Fibroblast of lung (primary cell): ENCODE results near the gene CHCHD10. TPM values are rescaled to one million over a fixed set of nuclear protein-coding genes. Genes with fewer than 3 reads are reported as not detected.

ENCODE experiments used
- DNase-seq, 2 donors: peaks; one replicate each; pipeline versions ENCODE4 v3.0.0 to v3.0.0-alpha.2; 2010; ENCODE audit warnings: low read depth in 2 of 2
- H2AFZ ChIP-seq: 2 replicates; pipeline ENCODE4 v1.5.1; 2012; ENCODE audit warnings: low read length, control low read depth, inconsistent platforms
- H3K27ac ChIP-seq: 2 replicates; pipeline ENCODE4 v1.5.1; 2011; ENCODE audit warnings: low read length, control low read depth; ENCODE audit not compliant: insufficient read depth
- H3K27me3 ChIP-seq: 2 replicates; pipeline ENCODE4 v1.5.1; 2011; ENCODE audit warnings: mild to moderate bottlenecking, low read length; ENCODE audit not compliant: control insufficient read depth, insufficient read depth
- H3K36me3 ChIP-seq: 2 replicates; pipeline ENCODE4 v1.5.1; 2011; ENCODE audit warnings: low read length; ENCODE audit not compliant: control insufficient read depth, insufficient read depth
- H3K4me1 ChIP-seq: 2 replicates; pipeline ENCODE4 v1.5.1; 2011; ENCODE audit warnings: low read length; ENCODE audit not compliant: control insufficient read depth, insufficient read depth; ENCODE audit errors: extremely low read depth
- H3K4me2 ChIP-seq: 2 replicates; pipeline ENCODE4 v1.5.1; 2011; ENCODE audit warnings: low read length, control low read depth; ENCODE audit not compliant: insufficient read depth; ENCODE audit errors: extremely low read depth
- H3K4me3 ChIP-seq, 4 experiments: fragments of 200-600 bp in 1 of 4; sonication (generic) in 1 of 4; replicated peaks in 1 of 4; 2 replicates each; pipeline ENCODE4 v1.5.1; 2011 to 2016; ENCODE audit warnings: low read length in 4 of 4, low read depth in 3 of 4, mild to moderate bottlenecking in 3 of 4, control low read depth in 2 of 4, inconsistent platforms in 1 of 4, mixed read lengths in 1 of 4; ENCODE audit not compliant: insufficient read depth in 1 of 4; ENCODE audit errors: control extremely low read depth in 1 of 4
- H3K79me2 ChIP-seq: 2 replicates; pipeline ENCODE4 v1.5.1; 2012; ENCODE audit warnings: mild to moderate bottlenecking, low read length, inconsistent platforms; ENCODE audit not compliant: control insufficient read depth, insufficient read depth
- H3K9ac ChIP-seq: 2 replicates; pipeline ENCODE4 v1.5.1; 2011; ENCODE audit warnings: mild to moderate bottlenecking, low read length, control low read depth; ENCODE audit not compliant: insufficient read depth
- H3K9me3 ChIP-seq: 2 replicates; pipeline ENCODE4 v1.5.1; 2012; ENCODE audit warnings: low read depth, low read length; ENCODE audit not compliant: control insufficient read depth, insufficient read depth
- H4K20me1 ChIP-seq: 2 replicates; pipeline ENCODE4 v1.5.1; 2011; ENCODE audit warnings: low read length; ENCODE audit not compliant: control insufficient read depth, insufficient read depth; ENCODE audit errors: extremely low read depth
- EZH2 ChIP-seq: IDR thresholded peaks from 2 replicates; pipeline ENCODE4 v1.5.1; 2012; ENCODE audit warnings: low read length, control low read depth, mild to moderate bottlenecking; ENCODE audit errors: missing control alignments
- polyA plus RNA-seq, 2 donors: library from polyadenylated mRNA; depleted of rRNA in 1 of 2; stranded (reverse) in 1 of 2; unstranded in 1 of 2; fragments of >200 nt; gene quantifications; 2 replicates each; pipeline ENCODE4 v1.2.1, GENCODE V29; 2011 to 2012; ENCODE audit warnings: missing spikeins in 1 of 2
- total RNA-seq: library from RNA; depleted of rRNA; stranded (reverse); fragments of >200 nt; gene quantifications from 2 replicates; pipeline ENCODE4 v1.2.1, GENCODE V29; 2014
- TF ChIP-seq, protein P1 (sequence below), 2 donors: IDR thresholded peaks in 1 of 2; conservative IDR thresholded peaks in 1 of 2; 1 replicate in 1 of 2; 2 replicates in 1 of 2; pipeline ENCODE4 v1.5.1; 2011 to 2012; ENCODE audit warnings: low read length in 2 of 2, control low read depth in 1 of 2, inconsistent platforms in 1 of 2, low read depth in 1 of 2, mild to moderate bottlenecking in 1 of 2

CHCHD10 gene
- total and polyA plus RNA-seq, 2 donors (not counting 1 experiment from before 2014, with no cell fraction given), result 5.4 to 11.4 TPM

DNA sequence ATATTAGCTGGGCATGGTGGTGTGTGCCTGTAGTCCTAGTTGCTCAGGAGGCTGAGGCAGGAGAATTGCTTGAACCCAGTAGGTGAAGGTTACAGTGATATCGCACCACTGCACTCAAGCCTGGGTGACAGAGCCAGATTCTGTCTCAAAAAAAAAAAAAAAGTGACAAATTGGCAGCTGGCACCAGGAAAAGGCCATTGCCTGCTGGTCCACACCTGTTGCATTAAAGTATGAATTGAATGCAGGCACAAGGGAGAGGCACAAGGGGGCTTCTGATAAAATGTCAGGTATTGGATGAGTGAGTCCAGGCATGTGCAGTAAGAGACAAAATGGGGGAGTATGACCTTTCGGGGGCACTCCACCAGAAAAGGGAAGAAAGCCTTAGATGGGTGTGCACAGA lies 45.0 kb downstream of the CHCHD10 start:
- no peaks in the 10 kb centered on the region for H4K20me1 ChIP-seq
- no peaks in the 10 kb centered on the region for H3K9me3 ChIP-seq
- no peak overlapping the region for H2AFZ ChIP-seq
- H3K79me2 ChIP-seq, result no peaks in the 10 kb centered on the region
- H3K27me3 ChIP-seq, result no peaks in the 10 kb centered on the region
- no peaks in the 10 kb centered on the region for H3K4me1 ChIP-seq
- H3K4me3 ChIP-seq, result no peak overlapping the region
- no peaks in the 10 kb centered on the region for H3K36me3 ChIP-seq
- no peak overlapping the region for H3K27ac ChIP-seq
- TF ChIP-seq EZH2, result no peak
- TF ChIP-seq, protein P1, sequence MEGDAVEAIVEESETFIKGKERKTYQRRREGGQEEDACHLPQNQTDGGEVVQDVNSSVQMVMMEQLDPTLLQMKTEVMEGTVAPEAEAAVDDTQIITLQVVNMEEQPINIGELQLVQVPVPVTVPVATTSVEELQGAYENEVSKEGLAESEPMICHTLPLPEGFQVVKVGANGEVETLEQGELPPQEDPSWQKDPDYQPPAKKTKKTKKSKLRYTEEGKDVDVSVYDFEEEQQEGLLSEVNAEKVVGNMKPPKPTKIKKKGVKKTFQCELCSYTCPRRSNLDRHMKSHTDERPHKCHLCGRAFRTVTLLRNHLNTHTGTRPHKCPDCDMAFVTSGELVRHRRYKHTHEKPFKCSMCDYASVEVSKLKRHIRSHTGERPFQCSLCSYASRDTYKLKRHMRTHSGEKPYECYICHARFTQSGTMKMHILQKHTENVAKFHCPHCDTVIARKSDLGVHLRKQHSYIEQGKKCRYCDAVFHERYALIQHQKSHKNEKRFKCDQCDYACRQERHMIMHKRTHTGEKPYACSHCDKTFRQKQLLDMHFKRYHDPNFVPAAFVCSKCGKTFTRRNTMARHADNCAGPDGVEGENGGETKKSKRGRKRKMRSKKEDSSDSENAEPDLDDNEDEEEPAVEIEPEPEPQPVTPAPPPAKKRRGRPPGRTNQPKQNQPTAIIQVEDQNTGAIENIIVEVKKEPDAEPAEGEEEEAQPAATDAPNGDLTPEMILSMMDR (conservative IDR thresholded peaks at IDR 0.05 in 1 of 2, IDR thresholded peaks at IDR 0.05 in 1 of 2; ENCODE audit: low read depth in 1 of 2, low read length in 2 of 2), result no peak
- no peak for DNase-seq
- H3K9ac ChIP-seq, result no peak overlapping the region
- no peak overlapping the region for H3K4me2 ChIP-seq

DNA sequence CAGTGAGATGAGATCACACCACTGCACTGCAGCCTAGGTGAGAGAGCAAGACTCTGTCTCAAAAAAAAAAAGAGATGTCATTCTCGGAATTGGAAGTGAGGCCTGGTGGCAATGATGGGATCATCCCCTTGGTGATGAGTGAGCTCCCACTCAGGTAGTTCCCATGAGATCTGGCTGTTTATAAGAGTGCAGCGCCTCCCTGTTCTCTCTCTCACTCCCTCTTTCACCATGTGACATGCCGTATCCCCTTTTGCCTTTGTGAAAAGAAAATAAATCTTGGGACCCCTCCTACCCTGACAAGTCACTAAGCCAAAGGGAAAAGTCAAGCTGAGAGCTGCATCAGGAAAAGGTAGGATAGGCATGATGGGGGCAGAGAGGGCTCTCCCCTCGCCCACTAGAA lies 45.6 kb downstream of the CHCHD10 start:
- no peak overlapping the region for H3K27ac ChIP-seq
- H3K4me3 ChIP-seq, result no peak overlapping the region
- H3K4me2 ChIP-seq, result no peak overlapping the region
- H2AFZ ChIP-seq, result no peak overlapping the region
- no peaks in the 10 kb centered on the region for H3K9me3 ChIP-seq
- no peaks in the 10 kb centered on the region for H3K36me3 ChIP-seq
- H3K79me2 ChIP-seq, result no peaks in the 10 kb centered on the region
- no peak for DNase-seq
- TF ChIP-seq, protein P1 (conservative IDR thresholded peaks at IDR 0.05 in 1 of 2, IDR thresholded peaks at IDR 0.05 in 1 of 2; ENCODE audit: low read depth in 1 of 2, low read length in 2 of 2), result no peak
- no peak for TF ChIP-seq EZH2
- no peak overlapping the region for H3K9ac ChIP-seq
- H3K27me3 ChIP-seq, result no peaks in the 10 kb centered on the region
- no peaks in the 10 kb centered on the region for H4K20me1 ChIP-seq
- no peaks in the 10 kb centered on the region for H3K4me1 ChIP-seq

DNA sequence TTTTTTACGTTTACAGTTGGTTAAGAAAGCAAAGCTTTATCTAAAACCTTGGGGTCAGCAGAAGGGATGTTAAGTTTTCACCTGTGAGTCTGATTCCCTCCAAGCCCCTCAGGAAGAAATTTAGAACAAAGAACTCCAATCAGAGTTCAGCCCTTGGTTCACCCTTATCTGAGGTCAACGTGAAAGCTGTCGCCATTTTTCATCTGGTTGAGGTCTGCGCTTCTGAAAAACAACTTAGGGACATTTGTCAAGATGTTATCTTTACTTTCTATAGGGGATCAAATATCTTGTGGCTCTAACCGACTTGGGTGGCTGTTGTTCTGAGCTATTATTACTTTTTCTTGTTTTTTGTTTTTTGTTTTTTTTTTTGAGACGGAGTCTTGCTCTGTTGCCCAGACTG lies 46.9 kb downstream of the CHCHD10 start:
- Histone ChIP-seq H4K20me1 (no peaks in the 10 kb centered on the region), H3K36me3 (no peaks in the 10 kb centered on the region), H3K4me1 (no peaks in the 10 kb centered on the region), H3K27me3 (no peaks in the 10 kb centered on the region), H3K9ac (no peak overlapping the region), H3K27ac (no peak overlapping the region), H3K4me2 (no peak overlapping the region), H3K9me3 (no peaks in the 10 kb centered on the region), H3K4me3 (no peak overlapping the region), H2AFZ (no peak overlapping the region), H3K79me2 (peaks cover 3% of the 10 kb centered on the region)
- DNase-seq, result no peak
- TF ChIP-seq, protein P1 (conservative IDR thresholded peaks at IDR 0.05 in 1 of 2, IDR thresholded peaks at IDR 0.05 in 1 of 2; ENCODE audit: low read depth in 1 of 2, low read length in 2 of 2), result no peak
- no peak for TF ChIP-seq EZH2
